IPS-NIHi7 (cell line): ENCODE measurements around the gene SSNA1.

ENCODE experiments used
- DNase-seq: peaks from one replicate; pipeline ENCODE4 v3.0.0; 2012; ENCODE audit warnings: mixed read lengths; ENCODE audit errors: extremely low spot score

The SSNA1 gene

DNA sequence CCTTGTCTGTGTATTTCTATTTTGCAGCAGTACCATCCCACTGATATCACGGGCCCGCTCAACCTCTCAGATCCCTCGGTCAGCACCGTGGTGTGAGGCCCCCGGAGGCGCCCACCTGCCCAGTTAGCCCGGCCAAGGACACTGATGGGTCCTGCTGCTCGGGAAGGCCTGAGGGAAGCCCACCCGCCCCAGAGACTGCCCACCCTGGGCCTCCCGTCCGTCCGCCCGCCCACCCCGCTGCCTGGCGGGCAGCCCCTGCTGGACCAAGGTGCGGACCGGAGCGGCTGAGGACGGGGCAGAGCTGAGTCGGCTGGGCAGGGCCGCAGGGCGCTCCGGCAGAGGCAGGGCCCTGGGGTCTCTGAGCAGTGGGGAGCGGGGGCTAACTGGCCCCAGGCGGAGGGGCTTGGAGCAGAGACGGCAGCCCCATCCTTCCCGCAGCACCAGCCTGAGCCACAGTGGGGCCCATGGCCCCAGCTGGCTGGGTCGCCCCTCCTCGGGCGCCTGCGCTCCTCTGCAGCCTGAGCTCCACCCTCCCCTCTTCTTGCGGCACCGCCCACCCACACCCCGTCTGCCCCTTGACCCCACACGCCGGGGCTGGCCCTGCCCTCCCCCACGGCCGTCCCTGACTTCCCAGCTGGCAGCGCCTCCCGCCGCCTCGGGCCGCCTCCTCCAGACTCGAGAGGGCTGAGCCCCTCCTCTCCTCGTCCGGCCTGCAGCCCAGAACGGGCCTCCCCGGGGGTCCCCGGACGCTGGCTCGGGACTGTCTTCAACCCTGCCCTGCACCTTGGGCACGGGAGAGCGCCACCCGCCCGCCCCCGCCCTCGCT is 20.5 kb upstream of the SSNA1 start:
- DNase-seq: peak; percentile 42

DNA sequence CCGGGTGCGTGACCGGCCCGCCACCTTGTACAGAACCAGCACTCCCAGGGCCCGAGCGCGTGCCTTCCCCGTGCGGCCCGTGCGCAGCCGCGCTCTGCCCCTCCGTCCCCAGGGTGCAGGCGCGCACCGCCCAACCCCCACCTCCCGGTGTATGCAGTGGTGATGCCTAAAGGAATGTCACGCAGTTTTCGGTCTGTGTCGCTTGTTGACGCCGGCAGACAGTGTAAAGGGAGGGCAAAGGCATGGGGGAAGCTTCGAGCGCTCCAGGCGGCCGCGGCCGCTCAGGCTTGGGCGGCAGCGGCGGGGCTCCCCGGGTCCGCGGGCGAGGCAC is 19.9 kb upstream of the SSNA1 start:
- no peak for DNase-seq

DNA sequence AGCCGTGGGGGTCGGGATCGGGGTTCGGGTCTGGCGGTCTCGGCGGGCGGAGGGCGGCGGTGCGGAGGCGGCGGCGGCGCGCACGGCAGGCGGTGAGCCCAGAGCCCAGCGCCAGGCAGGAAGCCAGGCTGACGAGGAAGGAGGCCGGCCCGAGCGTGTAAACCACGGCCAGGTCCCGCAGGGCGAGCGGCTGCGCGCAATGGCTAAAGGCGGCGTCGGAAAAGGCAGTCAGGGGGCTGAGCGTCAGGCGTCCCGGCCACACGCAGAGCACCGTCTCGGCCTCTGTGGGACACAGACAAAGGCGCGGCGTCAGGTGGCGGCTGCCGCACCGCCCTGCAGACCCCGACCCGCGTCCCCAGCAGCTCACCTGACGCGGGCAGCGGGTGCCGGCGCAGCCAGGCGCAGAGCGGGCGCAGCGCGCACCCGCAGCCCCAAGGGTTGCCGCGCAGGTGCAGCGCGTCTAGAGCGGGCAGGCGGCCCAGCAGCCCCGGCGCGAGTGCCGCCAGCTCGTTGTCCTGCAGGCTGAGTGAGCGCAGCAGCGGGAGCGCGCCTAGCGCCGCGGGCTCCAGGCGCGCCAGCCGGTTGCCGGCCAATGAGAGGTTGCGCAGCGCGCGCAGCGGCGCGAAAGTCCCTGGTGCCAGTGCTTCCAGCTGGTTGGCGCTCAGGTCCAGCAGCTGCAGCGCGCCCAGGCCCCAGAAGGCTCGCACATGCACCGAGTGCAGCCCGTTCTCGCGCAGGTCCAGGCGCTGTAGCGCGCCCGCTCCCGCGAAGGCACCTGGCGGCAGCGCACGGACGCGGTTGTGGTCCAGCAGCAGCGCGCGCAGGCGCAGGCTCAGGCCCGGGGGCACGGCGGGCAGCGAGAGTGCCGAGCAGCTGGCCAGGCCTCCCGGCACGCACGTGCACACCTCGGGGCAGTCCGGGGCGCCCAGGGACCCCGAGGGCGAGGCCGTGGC is 19.3 kb upstream of the SSNA1 start:
- DNase-seq: peak; percentile 88

DNA sequence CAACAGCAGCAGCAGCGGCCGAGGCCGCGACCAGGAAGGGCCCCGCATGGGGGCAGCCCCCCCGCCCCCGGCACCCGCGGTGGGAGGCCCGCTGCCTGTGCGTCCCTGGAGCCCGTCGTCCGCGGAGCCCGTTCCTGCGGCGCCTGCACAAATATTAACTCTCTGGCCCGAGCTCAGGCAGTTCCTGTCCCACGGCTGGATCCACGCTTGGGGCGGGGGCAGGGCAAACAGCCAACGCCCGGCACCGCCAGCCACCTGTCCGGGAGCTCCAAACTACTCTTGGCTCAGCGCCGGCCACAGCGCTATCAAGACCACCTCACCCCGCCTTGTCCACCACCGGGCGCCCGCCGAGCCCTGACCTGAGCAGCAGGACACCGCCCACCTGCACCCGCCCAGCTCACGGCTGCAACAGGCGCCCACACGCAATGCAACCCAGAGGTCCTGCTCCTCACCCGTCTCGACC is 18.5 kb upstream of the SSNA1 start, which contains the start of gene LRRC26:
TSS of gene LRRC26 (minus strand) at position 156 of the 463 bp plus-strand sequence. CDS start at position 48, 108 bp downstream.
- DNase-seq: peak; percentile 23

DNA sequence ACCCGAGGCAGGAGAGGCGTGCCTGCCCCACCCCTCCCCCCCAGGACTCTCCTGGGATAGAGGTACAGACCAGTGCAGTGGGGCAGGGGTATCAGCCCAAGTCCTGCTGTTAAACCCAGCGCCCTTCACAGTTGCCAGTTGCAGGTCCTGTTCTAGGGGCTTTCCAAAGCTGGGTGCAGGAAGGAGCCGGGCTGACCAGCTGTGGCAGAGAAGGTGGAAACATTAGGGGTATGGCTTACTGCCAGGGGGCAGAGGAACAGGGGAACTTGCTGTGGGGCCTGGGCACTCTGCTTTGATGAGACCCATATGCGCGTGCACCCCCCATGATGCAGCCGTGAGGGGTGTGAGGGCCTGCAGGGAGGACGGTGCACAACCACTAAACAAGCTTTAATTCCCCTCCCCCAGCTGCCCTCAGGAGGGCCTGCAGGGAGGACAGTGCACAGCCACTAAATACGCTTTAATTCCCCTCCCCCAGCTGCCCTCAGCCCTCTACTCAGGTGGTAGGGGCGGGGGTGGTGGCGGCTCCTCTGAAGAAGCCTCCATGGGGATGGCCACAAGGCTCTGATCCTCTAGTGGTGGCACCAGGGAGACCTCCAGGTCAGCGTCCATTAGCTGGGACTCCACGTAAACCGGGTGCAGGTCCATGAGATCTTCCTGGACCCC is 17.9 kb upstream of the SSNA1 start:
- DNase-seq: no peak

DNA sequence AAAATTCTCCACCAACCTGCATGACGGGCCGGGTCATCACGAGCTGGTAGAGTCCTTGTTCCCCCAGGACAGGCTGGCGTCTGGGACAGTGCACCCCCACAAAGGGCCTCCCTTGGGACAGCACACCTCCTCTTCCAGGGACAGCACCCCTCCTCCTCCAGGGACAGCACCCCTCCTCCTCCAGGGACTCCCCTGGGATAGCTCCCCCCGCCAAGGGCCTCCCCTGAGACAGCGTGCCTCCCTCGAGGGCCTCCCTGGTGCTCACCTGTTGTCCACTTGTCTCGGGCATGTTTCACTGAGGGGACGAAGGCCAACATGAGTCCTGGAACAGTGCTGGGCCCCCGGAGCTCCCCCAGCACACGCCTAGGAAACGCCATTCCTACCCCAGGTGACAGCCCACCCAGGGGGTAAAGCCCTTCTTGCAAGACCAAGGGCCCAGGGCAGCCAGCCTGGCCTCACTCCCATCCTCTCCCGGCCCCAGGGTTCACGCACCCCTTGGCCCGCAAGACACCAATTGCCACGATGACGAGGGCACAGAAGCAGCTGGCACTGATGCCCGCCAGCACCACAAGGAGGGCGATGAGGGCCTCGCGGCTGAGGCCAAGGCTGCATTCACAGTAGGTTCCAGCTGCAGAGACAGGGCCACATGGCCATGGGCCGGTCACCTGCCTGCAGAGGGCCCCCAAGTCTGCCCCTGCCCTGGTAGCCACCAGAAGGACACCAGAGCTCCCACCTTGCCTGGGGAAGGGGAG is 17.2 kb upstream of the SSNA1 start:
- DNase-seq: no peak

DNA sequence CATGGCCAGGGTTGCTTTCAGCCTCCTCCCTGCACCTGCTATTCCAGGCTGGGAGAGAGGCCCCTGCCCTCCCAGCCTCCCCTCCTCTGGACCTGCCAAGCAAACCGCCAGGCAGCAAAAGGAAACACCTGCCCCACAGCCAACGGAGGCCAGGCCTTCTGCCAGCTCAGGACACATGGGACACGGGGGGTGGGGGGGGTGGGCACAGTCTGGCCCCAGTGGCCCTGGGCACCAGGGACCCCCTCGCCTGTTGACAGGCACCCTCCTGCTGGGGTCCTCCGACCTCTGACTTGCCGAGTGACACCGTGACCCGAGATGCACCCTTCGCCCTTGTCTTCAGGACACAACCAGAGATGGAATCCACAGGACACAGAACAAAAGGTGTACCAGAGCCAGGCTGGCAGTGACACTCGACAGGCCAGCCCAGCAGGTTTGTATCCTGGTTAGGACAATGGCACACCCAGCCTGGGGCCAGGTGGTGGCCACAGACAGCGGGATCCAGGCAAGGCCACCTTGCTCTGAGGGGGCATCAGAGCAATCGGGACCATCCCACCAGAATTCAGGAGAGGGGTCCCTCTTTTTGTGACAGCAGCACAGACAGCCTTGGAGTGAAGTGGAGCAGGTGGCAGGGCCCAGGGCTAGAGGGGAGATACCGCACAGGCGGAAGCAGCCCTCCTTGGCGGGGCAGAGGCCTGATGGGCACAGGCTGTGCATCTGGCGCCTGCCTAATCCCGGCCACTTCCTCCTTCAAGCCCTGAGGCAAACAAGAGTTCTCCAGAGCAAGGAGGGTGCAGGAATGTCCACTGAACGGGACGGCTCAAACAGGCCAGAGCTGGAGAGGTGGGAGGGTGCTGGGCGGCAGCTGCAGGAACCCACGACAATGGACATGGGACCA is 15.3 kb upstream of the SSNA1 start:
- no peak for DNase-seq

DNA sequence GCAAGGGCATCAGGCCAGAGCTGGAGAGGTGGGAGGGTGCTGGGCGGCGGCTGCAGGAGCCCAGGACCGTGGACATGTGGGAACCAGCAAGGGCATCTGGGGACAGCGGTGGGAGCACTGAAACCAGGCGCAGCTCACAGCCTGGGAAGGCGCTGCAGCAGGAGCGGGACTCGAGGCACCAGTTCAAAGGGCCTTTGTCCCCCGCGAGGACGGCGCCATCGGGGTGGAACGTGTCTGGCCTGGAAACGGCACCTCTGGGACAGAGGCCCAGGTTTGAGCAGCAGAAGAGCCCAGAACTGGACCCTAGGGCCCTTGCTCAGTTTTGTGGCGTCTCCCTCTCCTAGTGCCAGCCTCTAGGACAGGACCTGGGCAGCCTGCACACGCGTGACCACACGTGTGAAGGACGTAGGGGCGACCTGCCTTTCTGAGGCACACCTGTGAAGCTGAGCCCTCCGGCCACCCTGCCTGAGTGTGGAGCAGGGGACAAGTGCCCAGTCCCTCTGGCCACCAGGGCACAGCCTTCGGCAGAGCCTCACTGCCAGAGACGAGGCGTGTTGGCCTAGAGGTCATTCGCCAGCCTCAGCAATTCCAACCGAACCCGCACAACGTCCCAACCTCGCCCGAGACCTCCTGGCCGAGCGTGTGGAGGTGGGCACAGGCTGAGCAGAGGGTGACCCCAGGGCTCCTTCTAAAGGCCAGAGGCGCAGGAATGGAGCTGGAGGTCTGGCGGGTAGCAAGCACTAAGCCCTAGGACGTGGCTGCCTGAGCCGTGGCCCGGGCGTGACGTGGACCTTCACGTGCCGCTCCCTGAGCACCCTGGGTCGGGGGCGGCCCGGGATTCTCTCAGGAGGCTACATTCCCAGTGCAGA is 14.4 kb upstream of the SSNA1 start:
- DNase-seq: no peak

DNA sequence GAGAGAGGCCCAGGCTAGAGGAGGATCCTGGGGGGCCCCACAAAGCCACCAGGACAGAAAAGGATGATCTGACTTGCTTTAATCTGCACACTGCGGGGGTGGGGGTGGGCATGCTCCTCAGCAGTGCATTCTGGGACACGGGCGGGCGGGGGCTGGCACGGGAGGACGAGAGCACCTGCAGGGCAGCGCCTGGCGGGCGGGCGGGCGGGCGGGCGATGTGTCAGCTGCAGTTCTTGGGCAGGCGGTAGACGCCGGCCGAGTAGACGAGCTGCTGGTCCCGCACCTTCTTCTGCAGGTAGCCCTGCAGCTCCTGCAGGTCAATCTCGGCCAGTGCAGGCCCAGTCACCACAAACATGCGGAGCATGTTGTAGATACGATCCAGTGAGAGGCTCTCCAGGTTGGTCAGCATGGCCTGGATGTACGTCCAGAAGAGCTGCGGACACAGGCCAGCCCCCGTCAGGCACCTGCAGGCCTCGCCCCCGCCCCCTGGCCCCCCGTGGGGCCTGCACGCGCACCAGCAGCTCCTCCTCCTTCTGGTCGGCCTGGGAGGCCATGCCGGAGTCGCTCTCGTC is 13.7 kb upstream of the SSNA1 start:
- DNase-seq: peak; percentile 58

DNA sequence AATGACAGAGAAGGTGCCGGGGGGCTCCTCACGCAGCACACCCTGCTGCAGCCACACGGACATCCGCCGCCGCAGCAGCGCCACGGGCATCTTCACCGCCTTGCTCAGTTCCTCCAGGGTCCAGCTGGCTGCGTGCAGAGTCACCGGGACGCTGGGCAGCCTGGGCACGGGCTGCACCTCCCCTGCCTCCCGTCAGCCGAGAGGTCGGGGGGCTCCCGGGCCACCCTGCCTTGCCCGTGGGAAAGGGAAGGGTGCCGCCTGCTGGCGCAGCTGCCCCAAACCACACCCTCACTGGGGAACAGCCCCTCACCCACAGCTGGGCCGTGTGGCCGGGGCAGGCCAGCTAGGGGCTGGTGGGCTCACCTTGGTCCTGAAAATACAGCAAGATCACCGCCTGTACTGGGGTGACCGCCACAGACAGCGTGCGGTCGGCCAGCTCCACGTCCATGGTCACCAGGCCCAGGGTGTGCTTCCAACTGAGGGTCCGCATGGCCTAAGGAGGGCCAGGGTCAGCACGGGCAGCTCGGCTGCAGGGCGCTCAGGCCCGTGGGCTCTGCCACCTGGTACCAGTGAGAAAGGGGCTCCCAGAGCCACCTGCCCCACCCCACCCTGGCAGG is 13.0 kb upstream of the SSNA1 start:
- DNase-seq: peak; percentile 78

DNA sequence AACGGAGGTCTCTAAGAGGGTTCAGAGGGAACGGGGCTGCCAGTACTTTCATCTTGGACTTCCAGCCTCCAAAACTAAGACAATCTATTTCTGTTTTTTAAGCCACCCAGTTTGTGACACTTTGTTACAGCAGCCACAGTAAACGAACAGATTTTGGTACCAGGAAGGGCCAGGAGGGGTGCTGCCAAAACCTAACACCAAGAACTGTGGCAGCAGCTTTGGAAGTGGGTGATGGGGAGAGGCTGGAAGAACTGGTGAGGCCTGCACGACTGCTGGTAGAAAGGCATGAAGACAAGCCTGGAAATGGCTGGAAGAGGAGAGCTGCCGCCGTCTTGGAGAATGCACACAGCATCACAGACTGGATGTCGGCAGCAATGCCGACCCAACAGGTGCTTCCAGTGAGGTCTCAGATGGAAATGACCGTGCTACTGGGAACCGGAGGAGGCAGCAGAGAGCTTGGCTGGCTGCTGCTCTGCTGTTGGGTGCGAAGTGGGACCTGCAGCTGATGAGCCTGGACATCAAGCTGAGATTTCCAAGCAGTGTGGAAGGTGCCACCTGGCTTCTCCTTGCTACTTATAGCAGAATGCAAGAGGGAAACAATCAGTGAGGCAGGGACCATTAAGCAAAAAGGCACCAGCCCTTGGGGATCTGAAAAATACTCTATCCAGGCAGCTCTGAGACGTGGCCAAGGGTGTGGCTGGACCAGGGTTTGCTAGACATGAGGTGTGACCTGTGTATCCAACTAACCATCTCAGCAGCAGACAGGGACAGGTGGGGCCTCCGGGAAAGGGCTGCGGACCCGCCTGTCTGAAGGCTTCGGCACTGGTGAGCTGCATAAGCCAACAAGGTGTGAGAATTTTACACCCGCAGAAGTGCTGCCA is 11.9 kb upstream of the SSNA1 start:
- peak; percentile 84 for DNase-seq

DNA sequence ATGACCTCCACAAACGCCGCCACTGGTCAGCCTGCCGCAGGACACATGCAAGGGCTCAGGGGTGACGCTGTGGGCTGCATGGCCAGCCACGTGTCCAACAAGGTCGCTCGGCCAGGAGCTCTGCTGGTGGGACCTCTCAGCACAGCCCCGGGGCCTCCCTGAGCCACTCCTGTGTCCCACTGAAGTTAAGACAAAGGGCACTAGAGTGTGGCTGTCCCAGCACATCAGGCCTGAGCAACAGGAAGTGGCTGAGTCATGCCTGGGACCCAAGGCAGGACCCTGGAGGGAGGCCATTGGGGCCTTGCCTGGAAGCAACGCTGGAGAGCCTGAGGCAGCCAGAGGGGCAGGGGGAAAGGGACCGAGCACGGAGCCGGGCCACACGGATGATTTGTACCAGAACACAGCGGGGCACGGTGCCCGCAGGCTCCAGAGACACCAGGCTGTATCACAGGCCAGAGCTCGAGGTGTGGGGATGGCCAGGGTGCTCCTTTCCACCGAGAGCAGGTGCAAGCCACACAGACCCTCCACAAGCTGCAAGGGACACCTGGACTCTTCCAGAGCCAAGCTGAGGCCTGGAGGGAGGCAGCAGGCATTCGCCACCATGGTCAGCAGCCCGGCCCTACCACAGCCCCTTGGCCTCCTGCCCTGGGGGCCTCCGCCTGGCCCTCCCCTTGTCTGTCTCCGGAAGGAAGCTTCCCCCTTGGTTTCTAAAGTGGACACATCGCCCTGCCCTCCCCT is 10.1 kb upstream of the SSNA1 start:
- no peak for DNase-seq

DNA sequence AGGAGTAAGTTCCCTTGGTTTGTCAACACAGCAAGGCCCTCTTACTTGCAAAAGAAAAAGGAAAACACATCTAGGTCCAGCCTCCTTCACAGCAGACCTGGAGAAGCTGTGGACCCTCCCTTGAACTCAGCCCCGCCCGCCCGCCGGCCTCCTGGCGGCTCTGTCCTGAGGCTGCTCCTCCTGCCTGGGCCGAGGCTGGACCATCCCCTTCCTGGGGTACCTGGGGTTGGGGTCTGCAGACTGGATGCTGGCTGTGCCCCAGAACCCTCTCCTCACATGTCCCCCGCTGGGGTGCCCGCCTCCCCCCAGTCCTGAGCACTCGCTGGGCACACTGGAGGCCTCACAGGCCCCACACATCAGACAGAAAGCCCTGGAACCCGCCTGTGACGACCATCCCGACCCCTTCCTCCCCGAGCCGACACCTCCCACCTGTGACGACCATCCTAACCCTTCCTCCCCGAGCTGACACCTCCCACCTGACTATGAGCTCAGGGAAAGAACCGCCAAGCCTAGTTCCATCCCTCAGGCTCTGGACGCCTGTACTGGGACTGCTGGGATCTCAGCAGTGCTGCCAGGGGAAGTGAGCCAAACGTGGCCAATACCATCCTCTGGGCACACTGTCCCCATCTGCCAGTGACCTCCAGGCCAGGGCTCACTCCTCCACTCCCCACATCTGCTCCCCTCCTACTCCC is 9.4 kb upstream of the SSNA1 start:
- no peak for DNase-seq

DNA sequence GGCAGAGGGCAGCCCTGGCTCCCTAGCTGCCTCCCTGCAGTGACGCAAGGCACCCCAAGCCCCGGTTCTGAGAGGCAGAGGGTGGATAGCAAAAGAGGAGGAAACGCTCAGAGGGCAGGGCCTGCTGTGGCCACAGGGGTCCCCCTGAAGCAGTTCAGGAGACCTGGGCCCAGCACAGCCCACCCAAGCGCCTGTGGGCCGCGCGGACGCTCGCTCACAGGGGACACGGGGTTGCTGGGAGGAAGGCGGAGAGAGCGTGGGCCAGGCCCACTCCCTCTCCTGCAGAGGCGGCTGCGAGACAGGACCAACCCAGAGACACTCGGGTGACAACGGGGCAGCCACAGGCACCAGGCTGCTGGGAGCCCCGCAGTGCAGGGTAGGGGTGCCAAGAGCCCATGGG is 8.7 kb upstream of the SSNA1 start:
- no peak for DNase-seq

DNA sequence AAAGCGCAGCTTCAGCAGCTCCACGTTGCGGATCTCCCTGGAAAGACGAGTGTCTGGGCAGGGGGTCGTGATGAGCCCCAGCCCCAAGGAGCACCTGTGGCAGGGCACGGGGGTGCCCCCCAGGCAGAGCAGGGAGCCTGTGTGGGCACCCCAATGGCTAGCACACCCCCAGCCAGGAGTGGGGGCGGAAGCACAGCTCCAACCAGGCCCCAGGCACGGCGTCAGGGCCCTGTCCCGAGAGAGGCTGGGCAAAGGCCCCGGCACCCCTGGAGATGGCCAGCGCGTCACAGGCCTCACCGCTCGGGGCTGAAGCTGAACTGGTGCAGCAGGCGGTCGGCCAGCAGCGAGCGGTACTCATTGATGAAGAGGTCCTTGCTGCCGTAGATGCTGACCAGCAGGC is 8.0 kb upstream of the SSNA1 start:
- DNase-seq: no peak

DNA sequence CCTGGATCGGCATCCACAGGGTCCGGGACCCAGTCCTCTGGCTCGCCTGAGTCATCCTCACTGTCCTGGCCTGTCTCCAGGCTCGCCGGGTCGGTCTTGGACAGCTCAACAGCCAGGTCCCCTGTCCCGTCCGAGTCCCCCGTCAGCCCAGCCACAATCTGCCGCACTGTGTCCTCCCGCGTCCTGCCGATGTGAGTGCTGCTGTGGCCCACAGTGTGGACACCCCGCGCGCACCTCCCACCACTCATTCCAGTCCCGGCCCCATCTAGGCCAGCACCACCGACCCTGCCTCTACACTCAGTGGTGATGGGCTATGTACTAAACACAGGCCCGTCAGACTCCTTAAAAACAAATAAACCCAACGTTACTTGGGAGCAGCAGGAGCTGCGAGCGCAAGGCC is 6.8 kb upstream of the SSNA1 start:
- DNase-seq: no peak
